Stimulated activated CD8-positive, alpha-beta memory T cell treated with anti-CD3 and anti-CD28 coated beads, Interleukin-15, amount 100 ng/mL, for 48 hours (primary cell): ENCODE results near the gene RAI1.
"Not testable (repeated sequence)": the region's sequence is repeated elsewhere in the genome, so short reads cannot be mapped to it uniquely, and the experiment has no call there.

ENCODE experiments used
- DNase-seq, 2 donors: peaks; one replicate each; pipeline ENCODE4 v3.0.0-alpha.2; 2020; ENCODE audit warnings: low read depth in 2 of 2

Gene RAI1

GRCh38 chr17:17798573-17799255, 117.5 kb downstream of the RAI1 start:
- DNase-seq, result no peak

DNA sequence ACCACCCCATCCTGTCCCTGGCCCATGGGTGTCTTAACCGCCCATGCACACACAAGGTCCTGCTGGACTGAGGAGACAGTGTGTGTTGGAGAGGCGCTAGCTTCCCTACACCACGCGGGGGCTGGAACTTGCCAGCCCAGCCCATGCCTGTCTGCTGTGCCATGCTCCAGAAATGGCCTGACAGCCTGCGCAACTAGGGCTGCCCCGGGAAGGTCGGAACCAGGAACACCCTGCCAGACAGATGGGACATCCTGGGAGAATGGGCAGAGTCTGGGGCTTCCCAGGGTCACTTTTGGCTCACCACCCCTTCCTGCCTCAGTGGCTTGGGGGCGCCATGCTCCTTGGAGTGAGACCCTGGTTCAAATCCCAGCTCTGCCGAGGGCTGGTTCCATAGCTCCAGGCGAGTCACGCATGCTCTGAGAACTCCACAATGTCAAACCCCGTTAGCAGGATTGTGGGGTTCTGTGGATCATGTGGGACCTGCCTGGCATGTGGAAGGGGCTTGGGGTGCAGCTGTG, 119.3 kb downstream of the RAI1 start:
- DNase-seq, result no peak

GRCh38 chr17:17801800-17802481, 120.7 kb downstream of the RAI1 start:
- no peak for DNase-seq

GRCh38 chr17:17804007-17804406, 122.7 kb downstream of the RAI1 start:
- DNase-seq, result no peak

- no peak for DNase-seq
Measured at GRCh38 chr17:17805575-17805974, 124.3 kb downstream of the RAI1 start.

- DNase-seq, result no peak
Measured at GRCh38 chr17:17806035-17806434, 124.8 kb downstream of the RAI1 start.

- no peak for DNase-seq
Measured at GRCh38 chr17:17806611-17807274, 125.5 kb downstream of the RAI1 start.

GRCh38 chr17:17807440-17807839, 126.2 kb downstream of the RAI1 start:
- DNase-seq, result no peak

- DNase-seq, result not testable (repeated sequence)
Measured at GRCh38 chr17:17808200-17808599, 126.9 kb downstream of the RAI1 start.

- DNase-seq, result peak in 1 of 2 donors; percentile 44
Measured at GRCh38 chr17:17808706-17809432, 127.6 kb downstream of the RAI1 start.

- DNase-seq, result no peak
Measured at GRCh38 chr17:17809531-17810083, 128.3 kb downstream of the RAI1 start.

GRCh38 chr17:17810084-17810894, 129.0 kb downstream of the RAI1 start:
- no peak for DNase-seq

DNA sequence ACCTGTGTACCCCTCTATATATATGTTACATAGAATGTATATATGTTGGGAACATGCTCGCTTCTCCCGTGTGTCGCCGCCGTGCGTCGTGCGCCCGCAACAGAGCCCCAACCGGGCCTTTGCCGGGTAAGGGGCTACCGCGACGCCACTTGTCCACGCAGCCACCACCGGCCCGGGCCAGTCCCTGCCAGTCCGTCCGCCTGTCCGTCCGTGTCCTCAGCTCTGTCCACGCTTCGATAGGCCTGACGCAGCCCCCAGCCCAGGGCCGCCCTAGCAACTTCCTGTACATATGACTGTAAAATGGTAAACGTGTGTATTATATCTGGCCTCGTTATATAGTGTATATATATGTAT, 129.6 kb downstream of the RAI1 start:
- DNase-seq, result no peak

DNA sequence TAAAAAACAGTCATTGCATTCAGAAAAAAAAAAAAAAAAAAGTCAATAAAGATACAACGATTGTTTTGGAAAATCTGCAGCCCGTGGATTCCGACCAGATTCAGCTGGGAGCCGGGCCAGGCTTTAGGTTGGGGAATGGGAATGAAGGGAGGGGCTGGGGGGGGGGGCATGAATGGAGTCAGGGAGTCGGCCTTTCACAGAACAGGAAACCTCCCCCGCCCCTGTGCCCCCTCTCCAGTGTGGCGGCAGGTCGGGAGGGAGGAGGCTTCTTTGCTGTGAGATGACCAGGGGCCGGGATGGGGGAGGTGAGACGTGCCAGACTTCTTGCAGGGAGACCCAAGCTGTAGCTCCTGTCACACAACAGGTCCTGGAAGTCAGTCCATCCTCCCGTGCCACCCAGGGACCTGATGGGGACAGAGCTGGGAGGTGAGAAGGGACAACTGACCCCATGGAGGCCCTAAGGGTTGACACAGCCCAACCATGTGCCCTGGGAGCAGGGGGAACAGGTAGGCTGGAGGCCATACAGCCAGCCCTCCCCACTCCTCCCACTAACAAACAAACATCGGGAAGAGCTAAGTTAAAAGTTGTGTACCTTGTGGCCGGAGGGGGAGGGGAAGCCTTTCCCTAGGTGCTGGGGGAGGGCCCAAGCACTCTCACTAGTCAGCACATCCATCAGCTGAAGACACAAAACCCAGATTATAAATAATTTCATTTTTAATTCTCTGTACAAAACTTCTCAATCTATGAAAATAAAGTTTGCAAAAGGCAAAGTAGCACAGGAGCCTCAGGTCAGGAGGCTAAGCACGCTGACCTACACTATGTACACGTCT, 130.3 kb downstream of the RAI1 start:
- DNase-seq, result no peak

DNA sequence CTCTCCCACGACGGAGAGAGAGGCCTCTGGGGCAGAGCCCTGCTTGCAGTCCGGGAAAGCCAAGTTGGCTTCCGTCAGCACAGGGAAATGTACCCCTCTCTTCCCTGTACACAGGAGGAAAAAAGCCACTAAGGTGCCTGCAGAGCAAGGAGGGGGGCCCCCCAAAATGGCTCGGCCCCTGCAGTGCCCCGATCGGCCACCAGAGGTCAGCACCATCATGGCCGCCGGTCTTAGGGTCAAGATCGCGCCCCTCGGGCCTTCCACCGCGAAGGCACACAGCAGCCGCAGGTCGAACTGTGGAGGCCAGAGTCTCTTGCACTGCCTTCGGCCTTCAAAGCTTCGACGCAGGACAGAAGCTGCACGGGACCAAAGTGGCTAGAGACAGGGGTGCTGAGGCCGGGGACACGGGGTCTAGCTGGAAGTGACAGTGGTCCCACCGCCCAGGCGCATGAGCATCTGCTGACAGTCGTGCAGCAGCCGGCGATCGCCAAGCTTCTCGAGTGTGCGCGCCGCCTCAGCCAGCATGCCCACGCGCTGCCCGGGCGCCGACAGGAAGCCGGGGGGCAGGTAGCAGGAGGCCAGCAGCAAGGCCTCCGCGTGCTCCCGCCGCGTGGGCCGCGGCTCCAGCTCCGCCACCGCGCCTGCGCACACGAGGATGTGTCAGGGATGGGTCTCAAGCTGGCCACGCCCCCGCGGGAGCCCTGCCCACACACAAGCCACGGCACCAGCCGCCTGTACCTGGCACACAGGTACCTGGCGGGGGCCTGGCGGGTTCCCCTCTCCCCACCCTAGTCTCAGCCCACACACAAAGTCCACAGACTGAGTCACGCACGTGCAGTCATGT, 131.2 kb downstream of the RAI1 start:
- DNase-seq, result peak; percentile 29 to 49

GRCh38 chr17:17813055-17813724, 131.9 kb downstream of the RAI1 start:
- DNase-seq, result no peak

DNA sequence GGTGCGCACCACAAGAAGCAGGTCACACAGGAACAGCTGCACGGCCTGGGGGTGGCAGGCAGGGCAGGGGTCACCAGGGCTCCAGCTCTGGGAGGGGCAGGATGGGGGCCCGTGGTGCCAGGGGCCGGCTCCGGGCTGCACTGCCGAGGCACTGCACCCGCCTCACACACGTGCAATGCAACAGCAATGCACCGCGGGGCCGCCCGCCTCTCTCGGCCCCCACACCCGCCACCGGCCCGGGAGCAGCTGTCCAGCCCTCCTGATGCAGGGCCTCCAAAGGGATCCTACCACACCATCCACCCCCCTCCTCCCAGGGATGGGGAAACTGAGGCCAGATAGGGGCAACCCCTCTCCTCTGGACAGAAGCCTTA, 132.5 kb downstream of the RAI1 start:
- DNase-seq, result no peak

- no peak for DNase-seq
Measured at GRCh38 chr17:17814162-17815061, 133.2 kb downstream of the RAI1 start.
